Upper lobe of left lung (tissue), 6 donors: ENCODE measurements around the gene UXS1. TPM values are rescaled to one million over a fixed set of nuclear protein-coding genes. Genes with fewer than 3 reads are reported as not detected.

Source experiments
- ATAC-seq, 2 donors: fragments of 200-7000 bp; cut with Tn5 transposase; one replicate each; pipeline ENCODE4 v1.9.1; 2022; ENCODE audit warnings: mild to moderate bottlenecking in 2 of 2, moderate library complexity in 2 of 2; ENCODE audit not compliant: low FRiP score in 2 of 2
- DNase-seq, 2 donors: peaks; one replicate each; pipeline ENCODE4 v3.0.0-alpha.2; 2019 to 2020
- H3K27ac ChIP-seq, 4 donors: fragments of 200-600 bp; sonication (generic); one replicate each; pipeline ENCODE4 v1.5.1; 2016 to 2019
- H3K27me3 ChIP-seq, 4 donors: fragments of 200-600 bp; sonication (generic); one replicate each; pipeline ENCODE4 v1.5.1; 2017 to 2019
- H3K36me3 ChIP-seq, 4 donors: fragments of 200-600 bp; sonication (generic); one replicate each; pipeline ENCODE4 v1.5.1; 2016 to 2019
- H3K4me1 ChIP-seq, 4 donors: fragments of 200-600 bp; sonication (generic); one replicate each; pipeline ENCODE4 v1.5.1; 2018 to 2019
- H3K4me3 ChIP-seq, 4 donors: fragments of 200-600 bp; sonication (generic); one replicate each; pipeline ENCODE4 v1.5.1; 2017 to 2019; ENCODE audit warnings: mild to moderate bottlenecking in 2 of 4, moderate library complexity in 1 of 4
- H3K9me3 ChIP-seq, 4 donors: fragments of 200-600 bp; sonication (generic); one replicate each; pipeline ENCODE4 v1.5.1; 2018 to 2019
- EP300 ChIP-seq, 4 donors: sonication (generic); formaldehyde crosslinking; IDR thresholded peaks; one replicate each; pipeline ENCODE4 v1.5.1; 2017; ENCODE audit warnings: antibody characterized with exemption in 4 of 4, control low read depth in 2 of 4
- POLR2A ChIP-seq, 4 donors: fragments of 450-650 bp; IDR thresholded peaks; one replicate each; pipeline ENCODE4 v1.5.1; 2016 to 2017; ENCODE audit warnings: antibody characterized with exemption in 4 of 4, mild to moderate bottlenecking in 2 of 4
- POLR2AphosphoS5 ChIP-seq, 2 donors: sonication (generic); formaldehyde crosslinking; IDR thresholded peaks; one replicate each; pipeline ENCODE4 v1.5.1; 2017; ENCODE audit warnings: antibody characterized with exemption in 2 of 2
- WGBS, 2 donors: methylation state at CpG; one replicate each; pipeline ENCODE4 v1.1.5; 2017 to 2018; 5-methylcytosine and 5-hydroxymethylcytosine counted together
- total RNA-seq, 6 donors: library from RNA; depleted of rRNA in 4 of 6; stranded (reverse); fragments of >200 nt in 4 of 6; gene quantifications; one replicate each; pipeline versions ENCODE4 v1.1.0 to v1.2.1, GENCODE V29; 2016 to 2021
- TF ChIP-seq, protein P1 (sequence below), 6 experiments: fragments of 450-650 bp in 4 of 6; fragments of 200-600 bp in 2 of 6; sonication (generic) in 2 of 6; IDR thresholded peaks; one replicate each; pipeline ENCODE4 v1.5.1; 2016 to 2019; ENCODE audit warnings: antibody characterized with exemption in 6 of 6
- donor health status: DM: no; HTN: no; CAD: no; lungs with moderate emphysema.
- donor health status: DM: no; HTN: yes; CAD: no; lungs with severe emphysema.

UXS1 gene
- total RNA-seq, 6 donors from 2014 or later = 53.1 to 183 (median 93.5) TPM

DNA sequence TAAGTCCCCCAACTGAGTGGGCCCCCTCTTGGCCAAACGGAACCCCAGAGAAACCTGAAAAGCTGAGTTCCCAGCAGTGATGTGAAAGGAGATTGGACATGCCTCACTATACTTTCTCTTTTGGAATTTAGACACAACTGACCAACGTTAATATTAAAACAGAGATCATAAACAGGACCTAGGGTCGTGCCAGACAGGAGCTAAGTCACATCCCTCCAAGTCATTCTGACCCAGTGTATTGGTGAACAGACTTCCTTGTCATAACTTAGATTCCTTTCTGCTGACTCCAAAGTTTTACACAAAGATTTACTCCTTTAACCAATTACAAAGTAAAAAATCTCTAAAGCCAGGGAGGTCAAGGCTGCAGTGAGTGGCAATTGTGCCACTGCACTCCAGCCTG lies 46.9 kb downstream of the UXS1 start:
- WGBS, 2 donors = 62 to 69% methylated on average over 3 of the region's 3 CpGs
- Histone ChIP-seq H3K27ac (no peak overlapping the region), H3K4me1 (no peaks in the 10 kb centered on the region), H3K27me3 (no peaks in the 10 kb centered on the region), H3K36me3 (peaks cover 0 to 11% (median 5%) of the 10 kb centered on the region in 4 donors), H3K9me3 (no peaks in the 10 kb centered on the region), H3K4me3 (no peak overlapping the region)
- ATAC-seq (no peak), DNase-seq (no peak)
- no peak for TF ChIP-seq POLR2A (IDR thresholded peaks at IDR 0.05)
- TF ChIP-seq, protein P1, sequence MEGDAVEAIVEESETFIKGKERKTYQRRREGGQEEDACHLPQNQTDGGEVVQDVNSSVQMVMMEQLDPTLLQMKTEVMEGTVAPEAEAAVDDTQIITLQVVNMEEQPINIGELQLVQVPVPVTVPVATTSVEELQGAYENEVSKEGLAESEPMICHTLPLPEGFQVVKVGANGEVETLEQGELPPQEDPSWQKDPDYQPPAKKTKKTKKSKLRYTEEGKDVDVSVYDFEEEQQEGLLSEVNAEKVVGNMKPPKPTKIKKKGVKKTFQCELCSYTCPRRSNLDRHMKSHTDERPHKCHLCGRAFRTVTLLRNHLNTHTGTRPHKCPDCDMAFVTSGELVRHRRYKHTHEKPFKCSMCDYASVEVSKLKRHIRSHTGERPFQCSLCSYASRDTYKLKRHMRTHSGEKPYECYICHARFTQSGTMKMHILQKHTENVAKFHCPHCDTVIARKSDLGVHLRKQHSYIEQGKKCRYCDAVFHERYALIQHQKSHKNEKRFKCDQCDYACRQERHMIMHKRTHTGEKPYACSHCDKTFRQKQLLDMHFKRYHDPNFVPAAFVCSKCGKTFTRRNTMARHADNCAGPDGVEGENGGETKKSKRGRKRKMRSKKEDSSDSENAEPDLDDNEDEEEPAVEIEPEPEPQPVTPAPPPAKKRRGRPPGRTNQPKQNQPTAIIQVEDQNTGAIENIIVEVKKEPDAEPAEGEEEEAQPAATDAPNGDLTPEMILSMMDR (IDR thresholded peaks at IDR 0.05) = no peak
- TF ChIP-seq EP300 (IDR thresholded peaks at IDR 0.05) = no peak
- no peak for TF ChIP-seq POLR2AphosphoS5 (IDR thresholded peaks at IDR 0.05)

DNA sequence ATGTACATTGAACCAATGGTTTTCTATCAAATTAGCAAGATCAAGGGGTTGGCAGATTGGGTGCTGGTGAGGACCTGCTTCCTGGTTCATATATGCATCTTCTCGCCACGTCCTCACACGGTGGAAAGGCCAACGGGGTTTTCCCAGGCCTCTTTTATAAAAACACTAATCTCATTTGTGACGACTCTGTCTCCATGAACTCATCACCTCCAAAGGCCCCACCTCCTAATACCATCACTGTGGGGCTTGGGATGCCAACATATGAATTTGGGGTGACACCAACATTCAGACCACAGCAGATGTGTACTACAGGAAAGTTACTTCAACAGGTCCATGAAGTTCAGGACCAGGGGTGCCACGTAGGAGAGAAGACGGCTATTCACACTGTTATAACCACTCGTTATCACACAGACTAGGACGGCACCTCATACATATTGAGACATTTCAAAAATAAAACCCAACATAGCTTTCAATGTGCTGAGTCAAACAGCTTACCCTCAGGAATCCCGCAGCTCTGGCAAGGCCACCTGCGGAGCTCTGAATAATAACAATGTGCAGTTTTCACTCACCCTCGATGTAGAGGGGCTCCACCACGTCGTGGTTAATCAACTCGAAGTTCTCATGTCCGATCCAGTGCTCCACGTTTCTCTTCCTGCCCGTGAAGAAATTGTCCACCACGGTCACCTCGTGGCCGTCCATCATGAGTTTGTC lies 49.3 kb downstream of the UXS1 start:
- H3K9me3 ChIP-seq = no peaks in the 10 kb centered on the region
- no peak overlapping the region for H3K4me3 ChIP-seq
- H3K36me3 ChIP-seq = peaks cover 0 to 11% (median 2%) of the 10 kb centered on the region in 4 donors
- DNase-seq (no peak), ATAC-seq (no peak)
- peaks cover 0 to 9% (median 3%) of the 10 kb centered on the region in 4 donors for H3K4me1 ChIP-seq
- TF ChIP-seq POLR2A (IDR thresholded peaks at IDR 0.05) (no peak), POLR2AphosphoS5 (IDR thresholded peaks at IDR 0.05) (no peak), EP300 (IDR thresholded peaks at IDR 0.05) (no peak)
- TF ChIP-seq, protein P1 (IDR thresholded peaks at IDR 0.05) = no peak
- H3K27ac ChIP-seq = no peak overlapping the region
- H3K27me3 ChIP-seq = no peaks in the 10 kb centered on the region
- 80 to 82% methylated on average over 21 of the region's 21 CpGs for WGBS, 2 donors

DNA sequence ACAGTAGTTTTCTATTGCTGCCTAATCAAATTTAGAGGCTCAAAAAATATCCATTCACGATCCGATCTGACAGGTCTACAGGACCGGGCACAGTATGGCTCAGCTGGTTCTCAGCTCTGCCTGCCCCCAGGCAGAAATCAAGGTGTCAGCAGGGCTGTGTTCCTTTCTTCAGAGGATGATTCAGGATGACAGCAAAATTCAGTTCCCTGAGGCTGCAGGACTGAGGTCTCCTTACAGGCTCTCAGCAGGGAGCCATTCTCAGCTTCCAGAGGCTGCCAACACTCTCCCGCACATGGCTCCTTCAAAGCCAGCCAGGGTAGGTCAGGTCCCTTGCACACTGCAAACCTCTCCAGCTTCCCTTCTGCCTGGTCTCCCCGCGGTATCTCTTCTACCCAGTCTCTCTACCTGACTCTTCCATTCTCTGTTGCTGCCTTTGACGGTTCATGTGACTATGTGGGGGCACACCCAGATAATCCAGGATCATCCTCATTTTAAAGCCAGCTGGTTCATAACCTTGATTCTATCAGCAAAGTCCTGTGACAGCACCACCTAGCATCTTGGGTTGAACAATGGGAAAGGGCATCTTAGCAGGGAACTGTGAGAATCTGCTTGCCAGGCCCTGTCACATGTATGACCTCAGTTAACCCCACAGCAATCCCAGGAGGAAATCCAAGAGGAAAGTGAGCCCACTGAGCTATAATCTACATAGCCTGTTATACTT lies 50.4 kb downstream of the UXS1 start:
- TF ChIP-seq POLR2AphosphoS5 (IDR thresholded peaks at IDR 0.05) = no peak
- TF ChIP-seq EP300 (IDR thresholded peaks at IDR 0.05) = no peak
- TF ChIP-seq, protein P1 (IDR thresholded peaks at IDR 0.05) = no peak
- no peak for TF ChIP-seq POLR2A (IDR thresholded peaks at IDR 0.05)
- no peak overlapping the region for H3K4me3 ChIP-seq
- H3K27me3 ChIP-seq = no peaks in the 10 kb centered on the region
- peaks cover 3 to 18% (median 8%) of the 10 kb centered on the region in 4 donors for H3K4me1 ChIP-seq
- WGBS, 2 donors = 87 to 96% methylated on average over 7 of the region's 7 CpGs
- H3K36me3 ChIP-seq = peaks cover 0 to 4% (median 2%) of the 10 kb centered on the region in 4 donors
- no peak overlapping the region for H3K27ac ChIP-seq
- no peaks in the 10 kb centered on the region for H3K9me3 ChIP-seq
- ATAC-seq (no peak), DNase-seq (no peak)

DNA sequence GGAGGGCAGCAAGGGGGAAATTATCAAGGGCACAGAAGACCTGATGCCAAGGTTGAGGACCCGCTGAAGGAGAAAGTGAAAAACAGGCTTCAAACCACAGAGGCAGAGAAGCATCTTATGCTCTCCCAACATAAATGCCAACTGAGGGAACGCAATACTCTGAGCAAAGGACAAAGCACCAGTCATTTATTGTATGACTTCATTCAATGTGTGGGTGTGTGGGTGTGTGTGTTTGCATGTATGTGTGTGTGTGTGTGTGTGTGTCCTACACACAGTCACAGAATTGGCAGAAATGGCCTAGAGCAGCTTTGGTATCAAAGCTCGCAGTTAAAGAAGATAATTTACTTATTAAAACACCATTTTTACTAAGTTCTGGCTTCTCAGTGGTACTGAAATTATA lies 51.4 kb downstream of the UXS1 start:
- Histone ChIP-seq H3K27ac (no peak overlapping the region), H3K4me1 (peaks cover 10 to 24% (median 14%) of the 10 kb centered on the region in 4 donors), H3K9me3 (no peaks in the 10 kb centered on the region), H3K4me3 (no peak overlapping the region), H3K36me3 (peaks cover 0 to 6% (median 2%) of the 10 kb centered on the region in 4 donors), H3K27me3 (no peaks in the 10 kb centered on the region)
- WGBS, 2 donors = 95% methylated on average over 3 of the region's 3 CpGs
- ATAC-seq = no peak
- no peak for DNase-seq
- TF ChIP-seq POLR2A (IDR thresholded peaks at IDR 0.05) = no peak
- no peak for TF ChIP-seq EP300 (IDR thresholded peaks at IDR 0.05)

DNA sequence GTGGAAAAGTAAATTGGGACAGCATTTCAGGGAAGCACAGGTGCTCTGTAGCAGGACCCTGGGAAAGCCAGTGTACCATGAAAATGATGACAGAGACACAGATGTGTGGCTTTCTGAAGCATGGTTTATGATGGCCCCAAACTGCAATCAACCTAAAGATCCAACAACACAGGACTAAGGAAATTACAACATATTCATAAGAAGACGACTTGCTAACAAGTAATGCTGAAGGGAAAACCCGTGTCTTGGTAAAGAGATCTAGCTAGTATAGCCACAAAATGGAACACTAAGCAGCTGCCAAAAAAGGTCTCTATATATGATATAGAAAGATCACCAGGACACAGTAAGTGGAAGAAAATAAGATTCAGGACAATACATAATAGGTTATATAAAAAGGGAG lies 53.2 kb downstream of the UXS1 start:
- H3K27me3 ChIP-seq = no peaks in the 10 kb centered on the region
- TF ChIP-seq POLR2AphosphoS5 (IDR thresholded peaks at IDR 0.05) (no peak), EP300 (IDR thresholded peaks at IDR 0.05) (no peak), POLR2A (IDR thresholded peaks at IDR 0.05) (no peak)
- TF ChIP-seq, protein P1 (IDR thresholded peaks at IDR 0.05) = no peak
- WGBS, 2 donors = 26 to 56% methylated on average over 2 of the region's 2 CpGs
- ATAC-seq = no peak
- H3K36me3 ChIP-seq = peaks cover 0 to 6% (median 2%) of the 10 kb centered on the region in 4 donors
- peaks cover 10 to 24% (median 14%) of the 10 kb centered on the region in 4 donors for H3K4me1 ChIP-seq
- DNase-seq = no peak
- H3K27ac ChIP-seq = no peak overlapping the region
- H3K4me3 ChIP-seq = no peak overlapping the region
- H3K9me3 ChIP-seq = no peaks in the 10 kb centered on the region
